Measurements from ENCODE around the gene KIF5C.

DNA sequence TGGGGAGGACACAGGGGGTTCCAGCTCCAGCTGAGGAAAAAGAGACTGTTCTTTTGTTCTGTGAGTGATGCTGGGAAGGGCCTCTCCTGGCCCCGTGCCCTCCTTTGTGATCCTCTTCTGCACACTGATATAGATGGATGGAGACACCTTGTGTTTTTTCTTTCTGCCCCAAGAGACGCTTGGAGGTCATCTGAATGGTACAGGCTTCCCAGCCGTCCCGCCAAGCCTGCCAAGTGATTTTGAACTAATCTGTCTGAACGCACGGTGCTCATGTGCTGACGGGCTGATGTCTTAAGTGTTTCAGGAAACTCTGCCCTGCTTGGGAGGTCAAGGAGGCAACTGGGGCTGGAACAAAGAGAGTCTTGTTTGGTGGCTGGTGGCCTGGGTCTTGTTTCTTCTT is 57.5 kb downstream of the KIF5C start:
- TF ChIP-seq CTCF (IDR thresholded peaks at IDR 0.05; ENCODE audit: low read length): no peak
- no peak for TF ChIP-seq EZH2 (IDR thresholded peaks at IDR 0.05; ENCODE audit: borderline replicate concordance, low read length)

Measured in OCI-LY1 (cell line).